OCI-LY7 (cell line): ENCODE measurements around the gene CDH2. TPM values are rescaled to one million over a fixed set of nuclear protein-coding genes. Genes with fewer than 3 reads are reported as not detected.

Experiments
- BruUV-seq: library from RNA; stranded (reverse); fragments of 400-500 nt; replicated peaks from 2 replicates; lab custom pipeline; 2021; lab: Mats Ljungman, UMichigan
- CTCF ChIA-PET: fragments of 300-600 bp; sonication (Branson Sonifier 250); formaldehyde crosslinking; loops from one replicate; lab custom pipeline; 2022; ENCODE audit warnings: antibody characterized with exemption; ENCODE audit not compliant: unreplicated experiment; lab: Charles Lee
- POLR2A ChIA-PET: fragments of 300-600 bp; sonication (Branson Sonifier 250); formaldehyde crosslinking; loops from one replicate; lab custom pipeline; 2022; ENCODE audit warnings: antibody characterized with exemption; lab: Charles Lee
- DNase-seq: peaks from one replicate; pipeline ENCODE4 v3.0.0-alpha.2; 2015; ENCODE audit warnings: low spot score
- H2AFZ ChIP-seq: fragments of 200-600 bp; sonication (generic), shearing (Covaris generic); 2 replicates; pipeline ENCODE4 v1.6.1; 2014; ENCODE audit warnings: mild to moderate bottlenecking, antibody characterized with exemption, low read length, moderate library complexity
- H3K27ac ChIP-seq: fragments of 200-600 bp; sonication (generic); 2 replicates; pipeline ENCODE4 v1.5.1; 2014; ENCODE audit warnings: mixed run types, low read depth, mild to moderate bottlenecking, moderate library complexity, low read length, inconsistent platforms; ENCODE audit not compliant: poor library complexity, severe bottlenecking
- H3K36me3 ChIP-seq: fragments of 200-600 bp; sonication (generic); 2 replicates; pipeline ENCODE4 v1.6.1; 2014; ENCODE audit warnings: mild to moderate bottlenecking, antibody characterized with exemption, low read length, moderate library complexity, mixed read lengths; ENCODE audit not compliant: insufficient read depth
- H3K4me1 ChIP-seq: fragments of 200-600 bp; sonication (generic); 2 replicates; pipeline ENCODE4 v1.5.1; 2014; ENCODE audit warnings: mild to moderate bottlenecking, low read length; ENCODE audit not compliant: insufficient read depth, poor library complexity, severe bottlenecking
- H3K4me2 ChIP-seq: fragments of 200-600 bp; sonication (generic); 2 replicates; pipeline ENCODE4 v1.6.1; 2014; ENCODE audit warnings: mild to moderate bottlenecking, low read length
- H3K4me3 ChIP-seq: fragments of 200-600 bp; sonication (generic); 2 replicates; pipeline ENCODE4 v1.5.1; 2014; ENCODE audit warnings: mild to moderate bottlenecking, low read depth, low read length; ENCODE audit not compliant: poor library complexity, severe bottlenecking
- H3K79me2 ChIP-seq: fragments of 200-600 bp; sonication (generic); 2 replicates; pipeline ENCODE4 v1.6.1; 2016; ENCODE audit warnings: low read depth, mild to moderate bottlenecking, low read length, moderate library complexity, mixed read lengths; ENCODE audit not compliant: insufficient read depth
- H3K9me2 ChIP-seq: fragments of 200-600 bp; sonication (generic); 2 replicates; pipeline ENCODE4 v1.6.1; 2016; ENCODE audit warnings: mild to moderate bottlenecking, low read length, mixed read lengths; ENCODE audit not compliant: insufficient read depth
- H3K9me3 ChIP-seq: fragments of 200-600 bp; sonication (generic); 2 replicates; pipeline ENCODE4 v1.6.1; 2014; ENCODE audit warnings: mild to moderate bottlenecking, mixed run types, low read length, mixed read lengths
- H4K20me1 ChIP-seq: fragments of 200-600 bp; sonication (generic); 2 replicates; pipeline ENCODE4 v1.6.1; 2014; ENCODE audit warnings: mild to moderate bottlenecking, antibody characterized with exemption, low read length, moderate library complexity, mixed read lengths; ENCODE audit not compliant: insufficient read depth
- EZH2phosphoT487 ChIP-seq: fragments of 200-600 bp; sonication (generic); IDR thresholded peaks from 2 replicates; pipeline ENCODE4 v1.6.1; 2018; ENCODE audit warnings: low read depth, borderline replicate concordance, mild to moderate bottlenecking, mixed run types, antibody characterized with exemption, low read length, moderate library complexity, mixed read lengths
- intact Hi-C: fragments of 100-400 bp; cut with micrococcal nuclease; formaldehyde crosslinking; loops from one replicate; pipeline ENCODE4 v1.10.0; 2022; ENCODE audit not compliant: unreplicated experiment
- total RNA-seq, 2 experiments: library from RNA; depleted of rRNA in 1 of 2; stranded (reverse); fragments of >200 nt in 1 of 2; shearing (Covaris generic) in 1 of 2; gene quantifications; 2 replicates each; pipeline ENCODE4 v1.2.3, GENCODE V29; 2014 to 2022
- TF ChIP-seq, protein P1 (sequence below): fragments of 200-600 bp; sonication (generic); conservative IDR thresholded peaks from 2 replicates; pipeline ENCODE4 v1.5.1; 2014; ENCODE audit warnings: mild to moderate bottlenecking, antibody characterized with exemption, low read length, moderate library complexity, mixed read lengths

The CDH2 gene
- total RNA-seq, 2 experiments from 2014 or later, result not detected

DNA sequence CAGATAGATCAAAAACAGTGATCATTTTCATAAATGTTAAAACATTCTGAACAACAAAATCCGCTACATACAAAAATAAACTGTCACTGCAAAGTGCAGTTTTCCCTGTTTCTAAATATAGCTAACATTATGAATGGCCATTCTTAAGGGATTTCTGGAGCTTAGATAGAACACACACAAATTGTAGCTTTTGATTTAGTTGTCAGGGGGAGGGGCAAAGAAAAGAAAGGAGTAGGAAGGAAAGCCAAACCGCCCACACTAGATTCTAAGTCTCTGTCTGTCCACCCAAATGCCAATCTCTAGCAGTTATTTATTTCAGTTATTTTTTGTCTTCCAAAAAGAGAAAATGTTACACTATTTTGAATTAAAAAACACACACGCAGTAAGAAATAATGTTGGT lies 182.4 kb downstream of the CDH2 start:
- Histone ChIP-seq H3K9me2 (no peaks in the 10 kb centered on the region), H4K20me1 (no peaks in the 10 kb centered on the region), H3K36me3 (no peaks in the 10 kb centered on the region), H3K4me3 (no peak overlapping the region), H3K27ac (no peak overlapping the region), H3K9me3 (no peaks in the 10 kb centered on the region), H3K4me1 (no peaks in the 10 kb centered on the region), H3K79me2 (no peaks in the 10 kb centered on the region), H3K4me2 (no peak overlapping the region), H2AFZ (no peak overlapping the region)
- BruUV-seq, result no TSS peak
- ChIA-PET POLR2A (interaction anchor here (0.5 to 0.7 kb wide), 3 partner anchors 158 to 1040 kb away, joined by 3 to 4 read pairs (median 3); no protein-coding TSS in a partner anchor), CTCF (no interaction called here)
- no peak for TF ChIP-seq EZH2phosphoT487
- TF ChIP-seq, protein P1, sequence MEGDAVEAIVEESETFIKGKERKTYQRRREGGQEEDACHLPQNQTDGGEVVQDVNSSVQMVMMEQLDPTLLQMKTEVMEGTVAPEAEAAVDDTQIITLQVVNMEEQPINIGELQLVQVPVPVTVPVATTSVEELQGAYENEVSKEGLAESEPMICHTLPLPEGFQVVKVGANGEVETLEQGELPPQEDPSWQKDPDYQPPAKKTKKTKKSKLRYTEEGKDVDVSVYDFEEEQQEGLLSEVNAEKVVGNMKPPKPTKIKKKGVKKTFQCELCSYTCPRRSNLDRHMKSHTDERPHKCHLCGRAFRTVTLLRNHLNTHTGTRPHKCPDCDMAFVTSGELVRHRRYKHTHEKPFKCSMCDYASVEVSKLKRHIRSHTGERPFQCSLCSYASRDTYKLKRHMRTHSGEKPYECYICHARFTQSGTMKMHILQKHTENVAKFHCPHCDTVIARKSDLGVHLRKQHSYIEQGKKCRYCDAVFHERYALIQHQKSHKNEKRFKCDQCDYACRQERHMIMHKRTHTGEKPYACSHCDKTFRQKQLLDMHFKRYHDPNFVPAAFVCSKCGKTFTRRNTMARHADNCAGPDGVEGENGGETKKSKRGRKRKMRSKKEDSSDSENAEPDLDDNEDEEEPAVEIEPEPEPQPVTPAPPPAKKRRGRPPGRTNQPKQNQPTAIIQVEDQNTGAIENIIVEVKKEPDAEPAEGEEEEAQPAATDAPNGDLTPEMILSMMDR, result no peak
- intact Hi-C loops, result no loop called here
- no peak for DNase-seq

DNA sequence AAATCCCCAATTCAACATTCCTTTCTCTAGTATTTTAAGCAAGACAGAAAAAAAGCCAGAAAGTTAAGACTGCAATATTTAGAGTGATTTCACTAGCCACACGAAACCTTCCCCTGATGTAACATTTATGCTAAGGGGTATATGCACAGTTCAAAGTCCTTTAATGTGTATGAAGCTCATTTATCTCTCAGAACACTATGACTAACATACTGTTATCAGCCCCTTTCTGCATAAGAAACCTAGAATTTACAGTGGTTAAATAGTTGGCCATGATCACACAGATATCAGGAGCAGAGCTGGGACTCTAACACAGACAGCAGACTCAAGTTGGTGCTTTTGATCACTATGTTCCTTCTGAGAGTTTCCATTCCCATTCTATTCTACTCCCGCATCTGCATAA lies 185.5 kb downstream of the CDH2 start:
- Histone ChIP-seq H3K27ac (no peak overlapping the region), H3K9me2 (no peaks in the 10 kb centered on the region), H3K36me3 (no peaks in the 10 kb centered on the region), H2AFZ (no peak overlapping the region), H3K79me2 (no peaks in the 10 kb centered on the region), H4K20me1 (no peaks in the 10 kb centered on the region), H3K4me2 (no peak overlapping the region), H3K4me3 (no peak overlapping the region), H3K4me1 (no peaks in the 10 kb centered on the region), H3K9me3 (no peaks in the 10 kb centered on the region)
- ChIA-PET CTCF (no interaction called here), POLR2A (no interaction called here)
- no TSS peak for BruUV-seq
- intact Hi-C loops, result no loop called here
- TF ChIP-seq, protein P1, result no peak
- no peak for TF ChIP-seq EZH2phosphoT487
- no peak for DNase-seq

DNA sequence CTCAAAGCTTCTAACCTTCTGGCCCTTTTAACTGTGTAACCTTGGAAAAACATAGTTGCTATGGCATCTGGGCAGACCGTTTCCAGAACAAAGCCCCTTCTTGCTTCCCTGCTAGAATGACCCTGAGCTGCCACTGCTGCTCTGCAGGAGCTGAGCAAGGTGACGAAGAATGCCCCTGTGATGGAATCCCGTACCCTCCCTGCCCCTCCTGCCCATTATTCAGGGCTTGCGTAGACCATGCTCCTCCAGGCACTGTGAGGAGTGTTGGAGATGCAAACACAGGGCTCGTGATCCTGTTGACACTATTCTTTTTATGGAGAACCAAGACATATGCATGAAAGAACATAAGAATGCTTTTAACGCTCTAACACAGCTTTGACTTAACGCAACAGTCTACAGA lies 191.1 kb downstream of the CDH2 start:
- intact Hi-C loops, result no loop called here
- H3K9me2 ChIP-seq, result no peaks in the 10 kb centered on the region
- no TSS peak for BruUV-seq
- no peaks in the 10 kb centered on the region for H4K20me1 ChIP-seq
- no peak overlapping the region for H2AFZ ChIP-seq
- H3K4me2 ChIP-seq, result no peak overlapping the region
- H3K36me3 ChIP-seq, result no peaks in the 10 kb centered on the region
- no peak overlapping the region for H3K4me3 ChIP-seq
- no peaks in the 10 kb centered on the region for H3K79me2 ChIP-seq
- DNase-seq, result no peak
- H3K27ac ChIP-seq, result no peak overlapping the region
- no peaks in the 10 kb centered on the region for H3K9me3 ChIP-seq
- H3K4me1 ChIP-seq, result no peaks in the 10 kb centered on the region
- TF ChIP-seq, protein P1, result no peak
- TF ChIP-seq EZH2phosphoT487, result no peak
- POLR2A ChIA-PET, result no interaction called here
- CTCF ChIA-PET, result no interaction called here
